Lung (tissue), 12 donors: Measurements from ENCODE around the gene CRYBA2. TPM values are rescaled to one million over a fixed set of nuclear protein-coding genes. Genes with fewer than 3 reads are reported as not detected.

Source experiments
- ATAC-seq: fragments of 200-7000 bp; cut with Tn5 transposase; one replicate; pipeline ENCODE4 v1.9.1; 2020; ENCODE audit warnings: moderate number of reproducible peaks; ENCODE audit not compliant: insufficient read depth, low FRiP score
- DNase-seq, 3 donors: peaks; one replicate each; pipeline ENCODE4 v3.0.0-alpha.2; 2013 to 2017
- H3K27ac ChIP-seq, 2 donors: one replicate each; pipeline ENCODE4 v1.5.1; 2013; ENCODE audit warnings: mild to moderate bottlenecking in 2 of 2, moderate library complexity in 2 of 2, control low read depth in 1 of 2, inconsistent platforms in 1 of 2, low read depth in 1 of 2, low read length in 1 of 2
- H3K27me3 ChIP-seq, 3 donors: one replicate each; pipeline ENCODE4 v1.5.1; 2013; ENCODE audit warnings: low read length in 2 of 3; ENCODE audit not compliant: control insufficient read depth in 3 of 3, insufficient read depth in 3 of 3
- H3K36me3 ChIP-seq, 4 donors: one replicate each; pipeline ENCODE4 v1.5.1; 2013; ENCODE audit warnings: low read length in 4 of 4, mild to moderate bottlenecking in 1 of 4, moderate library complexity in 1 of 4; ENCODE audit not compliant: control insufficient read depth in 4 of 4, insufficient read depth in 4 of 4
- H3K4me1 ChIP-seq, 5 donors: one replicate each; pipeline ENCODE4 v1.5.1; 2013; ENCODE audit warnings: low read length in 5 of 5, mild to moderate bottlenecking in 2 of 5, moderate library complexity in 1 of 5; ENCODE audit not compliant: control insufficient read depth in 5 of 5, insufficient read depth in 5 of 5
- H3K4me3 ChIP-seq: one replicate; pipeline ENCODE4 v1.5.1; 2013; ENCODE audit warnings: mild to moderate bottlenecking, control low read depth, moderate library complexity
- H3K9ac ChIP-seq, 2 donors: one replicate each; pipeline ENCODE4 v1.5.1; 2013; ENCODE audit warnings: low read length in 2 of 2, control low read depth in 1 of 2; ENCODE audit not compliant: insufficient read depth in 1 of 2
- H3K9me3 ChIP-seq, 4 donors: one replicate each; pipeline ENCODE4 v1.5.1; 2013; ENCODE audit warnings: low read length in 3 of 4, mild to moderate bottlenecking in 1 of 4, moderate library complexity in 1 of 4; ENCODE audit not compliant: control insufficient read depth in 4 of 4, insufficient read depth in 3 of 4
- WGBS, 2 donors: extraction: QIAGEN DNeasy Blood & Tissue Kit; methylation state at CpG; one replicate each; pipeline ENCODE4 v1.1.7; 2013; 5-methylcytosine and 5-hydroxymethylcytosine counted together
- polyA plus RNA-seq, 2 donors: library from polyadenylated mRNA; stranded (reverse); fragments of 200-250 nt; gene quantifications; one replicate each; pipeline ENCODE4 v1.2.1, GENCODE V29; 2013
- total RNA-seq, 2 donors: library from RNA; depleted of rRNA in 1 of 2; stranded (reverse); fragments of >200 nt in 1 of 2; gene quantifications; one replicate each; pipeline ENCODE4 v1.2.1, GENCODE V29; 2014 to 2021
- TF ChIP-seq, protein P1 (sequence below): IDR thresholded peaks from 2 replicates; pipeline ENCODE4 v1.5.1; 2012; ENCODE audit warnings: mild to moderate bottlenecking; ENCODE audit errors: control extremely low read depth, extremely low read depth
- donor health status: control.
- donor health status: control.
- donor health status: Bipolar disorder and iron deficiency.
- donor health status: healthy.
- donor health status: DM: yes; HTN: yes; CAD: no.

Gene CRYBA2
- total and polyA plus RNA-seq, 4 donors = 0.08 TPM; not detected in 3

DNA sequence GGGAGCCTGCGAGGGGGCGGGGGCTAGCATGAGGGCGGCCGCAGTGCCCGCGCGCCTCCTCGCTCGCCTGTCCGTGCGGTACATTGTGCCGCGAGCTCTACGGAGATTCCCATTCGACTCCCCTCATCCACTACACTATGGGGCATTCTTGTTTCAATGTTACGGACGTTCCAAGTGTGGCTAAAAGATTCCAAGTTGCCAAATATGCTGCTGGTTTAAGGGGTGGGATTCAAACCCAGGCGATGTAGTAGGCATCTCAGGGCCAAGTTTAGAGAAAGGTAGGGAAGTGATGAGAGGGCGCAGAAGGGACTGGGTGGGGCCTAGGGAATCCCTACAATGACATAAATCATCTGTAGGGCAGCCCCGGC lies 10.0 kb upstream of the CRYBA2 start:
- no peak for ATAC-seq
- no peaks in the 10 kb centered on the region for H3K36me3 ChIP-seq
- H3K27me3 ChIP-seq = peaks cover 0 to 58% (median 39%) of the 10 kb centered on the region in 3 donors
- no peak overlapping the region for H3K27ac ChIP-seq
- no peak for DNase-seq
- 9 to 13% methylated on average over 14 to 20 of the region's 20 CpGs for WGBS, 2 donors
- peaks cover 0 to 12% (median 4%) of the 10 kb centered on the region in 5 donors for H3K4me1 ChIP-seq
- no peak overlapping the region for H3K9ac ChIP-seq
- H3K9me3 ChIP-seq = peaks cover 0 to 2% (median 0%) of the 10 kb centered on the region in 4 donors
- TF ChIP-seq, protein P1, sequence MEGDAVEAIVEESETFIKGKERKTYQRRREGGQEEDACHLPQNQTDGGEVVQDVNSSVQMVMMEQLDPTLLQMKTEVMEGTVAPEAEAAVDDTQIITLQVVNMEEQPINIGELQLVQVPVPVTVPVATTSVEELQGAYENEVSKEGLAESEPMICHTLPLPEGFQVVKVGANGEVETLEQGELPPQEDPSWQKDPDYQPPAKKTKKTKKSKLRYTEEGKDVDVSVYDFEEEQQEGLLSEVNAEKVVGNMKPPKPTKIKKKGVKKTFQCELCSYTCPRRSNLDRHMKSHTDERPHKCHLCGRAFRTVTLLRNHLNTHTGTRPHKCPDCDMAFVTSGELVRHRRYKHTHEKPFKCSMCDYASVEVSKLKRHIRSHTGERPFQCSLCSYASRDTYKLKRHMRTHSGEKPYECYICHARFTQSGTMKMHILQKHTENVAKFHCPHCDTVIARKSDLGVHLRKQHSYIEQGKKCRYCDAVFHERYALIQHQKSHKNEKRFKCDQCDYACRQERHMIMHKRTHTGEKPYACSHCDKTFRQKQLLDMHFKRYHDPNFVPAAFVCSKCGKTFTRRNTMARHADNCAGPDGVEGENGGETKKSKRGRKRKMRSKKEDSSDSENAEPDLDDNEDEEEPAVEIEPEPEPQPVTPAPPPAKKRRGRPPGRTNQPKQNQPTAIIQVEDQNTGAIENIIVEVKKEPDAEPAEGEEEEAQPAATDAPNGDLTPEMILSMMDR = no peak
- no peak overlapping the region for H3K4me3 ChIP-seq

DNA sequence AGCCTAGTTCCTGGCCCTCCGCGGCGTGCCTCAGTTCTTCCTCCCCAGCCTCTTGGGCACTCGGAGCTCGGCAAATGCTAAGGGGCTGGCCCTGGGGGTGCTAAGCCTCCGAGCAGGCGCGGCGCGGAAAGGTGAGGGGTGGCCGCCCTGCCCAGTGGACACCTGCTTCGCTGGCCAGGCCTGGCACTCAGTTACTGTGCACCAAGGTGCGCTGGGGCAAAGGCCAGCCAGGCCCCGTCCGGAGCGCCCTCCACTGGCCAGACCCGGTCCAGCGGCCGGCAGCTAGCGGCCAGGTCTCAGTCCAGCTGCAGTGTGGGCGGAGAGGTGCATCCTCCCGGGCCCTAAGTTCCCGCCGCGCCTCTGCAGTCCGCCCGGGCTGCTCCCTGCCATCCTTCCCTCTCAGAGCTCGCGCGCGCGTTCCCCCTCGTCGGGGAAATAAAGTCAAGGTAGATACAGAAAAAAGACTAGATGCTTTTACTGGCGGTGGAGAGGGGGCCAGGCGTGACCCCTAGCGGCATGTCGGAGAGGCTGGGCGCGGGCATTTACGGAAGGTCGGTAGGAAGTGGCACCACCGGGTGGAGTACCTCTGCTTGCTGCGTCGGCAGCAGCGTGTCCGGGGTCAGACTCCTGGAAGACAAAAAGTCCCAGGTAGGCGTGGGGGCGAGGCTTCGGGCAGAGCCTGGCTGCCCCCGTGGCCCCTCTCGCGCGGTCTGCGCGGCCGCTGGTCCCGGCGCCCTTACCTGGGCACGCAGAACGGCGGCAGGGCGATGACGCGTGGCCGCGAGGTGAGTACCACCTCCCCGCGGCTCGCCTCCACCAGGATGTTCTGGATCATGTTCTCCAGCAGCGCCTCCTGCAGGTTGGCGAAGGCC lies 9.4 kb upstream of the CRYBA2 start:
- H3K4me1 ChIP-seq = peaks cover 0 to 12% (median 4%) of the 10 kb centered on the region in 5 donors
- H3K4me3 ChIP-seq = peak overlapping the region; percentile 12
- DNase-seq = peak; percentile 22 to 56 (median 48)
- TF ChIP-seq, protein P1 = no peak
- H3K36me3 ChIP-seq = no peaks in the 10 kb centered on the region
- H3K9ac ChIP-seq = no peak overlapping the region
- peak overlapping the region in 1 of 2 donors; percentile 50 for H3K27ac ChIP-seq
- peaks cover 0 to 64% (median 44%) of the 10 kb centered on the region in 3 donors for H3K27me3 ChIP-seq
- WGBS, 2 donors = 2% methylated on average over 70 to 72 of the region's 72 CpGs
- H3K9me3 ChIP-seq = peaks cover 0 to 2% (median 0%) of the 10 kb centered on the region in 4 donors
- ATAC-seq = peak; percentile 53

GRCh38 chr2:219001577-219002394 lies 8.6 kb upstream of the CRYBA2 start:
- ATAC-seq = peak; percentile 73
- Histone ChIP-seq H3K36me3 (no peaks in the 10 kb centered on the region), H3K4me3 (no peak overlapping the region), H3K9me3 (peaks cover 0 to 2% (median 0%) of the 10 kb centered on the region in 4 donors), H3K9ac (no peak overlapping the region), H3K27ac (peak overlapping the region in 1 of 2 donors; percentile 62), H3K27me3 (peaks cover 0 to 69% (median 44%) of the 10 kb centered on the region in 3 donors), H3K4me1 (peaks cover 0 to 12% (median 4%) of the 10 kb centered on the region in 5 donors)
- peak; percentile 57 to 78 (median 77) for DNase-seq
- TF ChIP-seq, protein P1 = no peak
- 1 to 2% methylated on average over 53 to 70 of the region's 70 CpGs for WGBS, 2 donors
